A549 treated with CORT108297 at 1 μM for 4 hours (cell line): ENCODE data around the gene SCN1A. TPM values are rescaled to one million over a fixed set of nuclear protein-coding genes. Genes with fewer than 3 reads are reported as not detected.

Source experiments
- total RNA-seq: library from RNA; stranded (reverse); fragments of 200-300 nt; extraction: Qiagen RNA extraction; gene quantifications from 5 replicates; pipeline ENCODE4 v1.2.3, GENCODE V29; 2022

The SCN1A gene
- total RNA-seq, result not detected in 5 replicates

GRCh38 chr2:166127217-166128155, at the start of gene SCN1A:
SCN1A (minus strand) TSS chr2:166128020; CDS start chr2:166073621, 54,399 bp downstream.

DNA sequence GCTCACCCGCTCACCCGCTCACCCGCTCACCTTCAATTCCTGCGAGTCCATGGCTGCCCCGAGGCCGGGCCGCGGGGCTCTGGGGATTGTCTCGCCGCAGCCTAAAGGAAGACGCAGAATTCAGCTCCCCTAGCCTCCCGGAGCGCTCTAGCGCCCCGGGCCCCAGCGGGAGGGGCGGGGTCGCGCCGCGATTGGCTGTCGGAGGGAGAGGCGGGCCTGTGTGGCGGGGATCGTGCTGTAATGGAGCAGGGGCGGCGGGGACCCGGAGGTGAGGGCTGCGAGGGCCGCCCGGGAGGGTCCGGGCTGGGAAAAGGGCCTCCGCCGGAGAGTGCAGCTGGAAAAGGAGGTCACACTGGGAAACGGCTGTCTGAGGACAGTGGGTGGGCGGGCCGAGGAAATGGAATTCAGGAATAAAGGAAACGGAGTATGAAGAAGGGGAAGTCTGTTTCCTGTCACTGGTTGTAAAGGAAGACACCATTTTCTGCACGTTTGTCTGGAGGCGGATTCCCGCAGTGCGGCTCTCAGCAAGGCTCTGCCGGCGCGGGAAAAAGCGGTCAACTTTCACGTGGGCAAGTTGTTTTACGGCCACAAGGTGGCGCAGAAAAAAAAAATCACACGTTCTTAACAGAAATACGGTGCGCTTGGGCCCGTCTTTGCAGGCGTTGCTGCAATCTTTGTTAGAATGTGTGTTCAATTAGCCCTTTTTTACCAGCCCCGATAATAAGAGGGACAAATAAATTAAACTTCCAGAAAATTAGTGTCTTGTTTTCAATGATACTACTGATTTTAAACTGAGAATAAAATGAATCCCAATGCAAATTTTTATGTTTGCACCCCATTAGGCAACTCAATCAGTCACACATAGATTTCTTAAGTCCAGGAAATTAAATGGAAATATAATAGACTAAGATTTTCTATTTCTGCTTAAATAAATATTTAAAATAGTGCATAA, 173.9 kb downstream of the SCN1A start, which contains the start of gene TTC21B:
Gene TTC21B (minus strand): TSS at position 122 of the 952 bp plus-strand sequence. CDS start 71 bp downstream, at position 51.

Other genes starting within 250 kb of the SCN1A start
- 3.9 to 5.1 TPM (median 4.7 TPM) in 5 replicates for gene TTC21B, start 174.2 kb downstream of the SCN1A start, total RNA-seq
- 2.8 to 5.6 TPM (median 4.5 TPM) in 5 replicates for gene SCN9A, start 247.9 kb upstream of the SCN1A start, total RNA-seq